WERI-Rb-1 (cell line): ENCODE results near the gene FOXP4.

Source experiments
- DNase-seq: peaks from one replicate; pipeline ENCODE4 v3.0.0-alpha.2; 2020
- H3K27ac ChIP-seq: fragments of 250-450 bp; sonication (Bioruptor Pico); 2 replicates; pipeline ENCODE4 v1.5.1; 2020; ENCODE audit warnings: mild to moderate bottlenecking, moderate library complexity
- H3K27me3 ChIP-seq: fragments of 250-450 bp; sonication (Bioruptor Pico); 2 replicates; pipeline ENCODE4 v1.5.1; 2021; ENCODE audit warnings: mild to moderate bottlenecking, low read depth, moderate library complexity; ENCODE audit not compliant: insufficient read depth, severe bottlenecking
- H3K36me3 ChIP-seq: fragments of 250-450 bp; sonication (Bioruptor Pico); 2 replicates; pipeline ENCODE4 v1.5.1; 2020; ENCODE audit warnings: mild to moderate bottlenecking, moderate library complexity
- H3K4me3 ChIP-seq: 2 replicates; pipeline ENCODE4 v1.5.1; 2011; ENCODE audit warnings: low read depth, mild to moderate bottlenecking, control low read depth, low read length
- H3K9me3 ChIP-seq: fragments of 250-450 bp; sonication (Bioruptor Pico); 2 replicates; pipeline ENCODE4 v1.5.1; 2021; ENCODE audit warnings: mild to moderate bottlenecking, moderate library complexity; ENCODE audit not compliant: severe bottlenecking
- TF ChIP-seq, protein P1 (sequence below): IDR thresholded peaks from 2 replicates; pipeline ENCODE4 v1.5.1; 2011; ENCODE audit warnings: low read depth, mild to moderate bottlenecking, control low read depth, inconsistent platforms, low read length

The FOXP4 gene

DNA sequence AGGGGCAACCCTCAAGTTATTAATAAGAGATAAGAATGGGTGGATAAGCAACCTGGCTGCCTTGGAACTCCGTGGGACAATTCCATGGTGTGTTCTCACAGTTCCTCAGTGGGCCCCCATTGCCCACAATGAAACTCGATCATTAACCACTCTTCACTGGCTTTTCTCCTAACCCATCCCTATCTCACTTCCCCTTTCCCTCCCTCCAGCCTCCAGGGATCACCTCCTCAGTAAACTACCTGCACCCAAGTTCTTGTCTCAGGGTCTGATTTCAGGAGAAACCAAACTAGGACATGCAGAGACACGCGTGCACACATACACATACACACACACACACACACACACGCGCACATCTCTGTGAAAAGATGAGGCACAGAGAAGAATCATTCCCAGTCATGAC, 37.7 kb upstream of the FOXP4 start:
- Histone ChIP-seq H3K9me3 (no peaks in the 10 kb centered on the region), H3K4me3 (no peak overlapping the region), H3K36me3 (no peaks in the 10 kb centered on the region), H3K27me3 (no peaks in the 10 kb centered on the region), H3K27ac (no peak overlapping the region)
- TF ChIP-seq, protein P1, sequence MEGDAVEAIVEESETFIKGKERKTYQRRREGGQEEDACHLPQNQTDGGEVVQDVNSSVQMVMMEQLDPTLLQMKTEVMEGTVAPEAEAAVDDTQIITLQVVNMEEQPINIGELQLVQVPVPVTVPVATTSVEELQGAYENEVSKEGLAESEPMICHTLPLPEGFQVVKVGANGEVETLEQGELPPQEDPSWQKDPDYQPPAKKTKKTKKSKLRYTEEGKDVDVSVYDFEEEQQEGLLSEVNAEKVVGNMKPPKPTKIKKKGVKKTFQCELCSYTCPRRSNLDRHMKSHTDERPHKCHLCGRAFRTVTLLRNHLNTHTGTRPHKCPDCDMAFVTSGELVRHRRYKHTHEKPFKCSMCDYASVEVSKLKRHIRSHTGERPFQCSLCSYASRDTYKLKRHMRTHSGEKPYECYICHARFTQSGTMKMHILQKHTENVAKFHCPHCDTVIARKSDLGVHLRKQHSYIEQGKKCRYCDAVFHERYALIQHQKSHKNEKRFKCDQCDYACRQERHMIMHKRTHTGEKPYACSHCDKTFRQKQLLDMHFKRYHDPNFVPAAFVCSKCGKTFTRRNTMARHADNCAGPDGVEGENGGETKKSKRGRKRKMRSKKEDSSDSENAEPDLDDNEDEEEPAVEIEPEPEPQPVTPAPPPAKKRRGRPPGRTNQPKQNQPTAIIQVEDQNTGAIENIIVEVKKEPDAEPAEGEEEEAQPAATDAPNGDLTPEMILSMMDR = no peak
- DNase-seq = no peak

DNA sequence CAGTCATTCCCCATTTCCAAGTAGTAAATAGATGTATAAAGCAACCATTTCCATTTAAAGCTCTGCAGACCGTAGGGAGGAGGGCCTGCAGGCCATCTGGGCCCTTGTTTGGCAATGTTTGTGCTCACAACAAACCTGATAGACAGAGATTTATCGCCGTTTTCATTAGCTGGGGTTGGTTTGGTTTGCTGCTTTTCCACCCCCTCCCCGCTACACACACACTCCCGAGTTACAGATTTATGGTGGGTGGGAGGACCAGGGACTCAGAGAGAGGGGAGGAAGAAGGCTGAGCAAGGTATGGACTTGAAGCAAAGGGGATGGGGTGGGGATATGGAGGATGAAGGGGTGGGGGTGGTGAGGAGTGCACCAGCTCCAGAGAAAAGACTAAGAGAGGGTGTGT, 36.6 kb upstream of the FOXP4 start:
- H3K4me3 ChIP-seq = no peak overlapping the region
- no peaks in the 10 kb centered on the region for H3K36me3 ChIP-seq
- no peaks in the 10 kb centered on the region for H3K9me3 ChIP-seq
- no peak for DNase-seq
- no peaks in the 10 kb centered on the region for H3K27me3 ChIP-seq
- TF ChIP-seq, protein P1 = no peak
- no peak overlapping the region for H3K27ac ChIP-seq

DNA sequence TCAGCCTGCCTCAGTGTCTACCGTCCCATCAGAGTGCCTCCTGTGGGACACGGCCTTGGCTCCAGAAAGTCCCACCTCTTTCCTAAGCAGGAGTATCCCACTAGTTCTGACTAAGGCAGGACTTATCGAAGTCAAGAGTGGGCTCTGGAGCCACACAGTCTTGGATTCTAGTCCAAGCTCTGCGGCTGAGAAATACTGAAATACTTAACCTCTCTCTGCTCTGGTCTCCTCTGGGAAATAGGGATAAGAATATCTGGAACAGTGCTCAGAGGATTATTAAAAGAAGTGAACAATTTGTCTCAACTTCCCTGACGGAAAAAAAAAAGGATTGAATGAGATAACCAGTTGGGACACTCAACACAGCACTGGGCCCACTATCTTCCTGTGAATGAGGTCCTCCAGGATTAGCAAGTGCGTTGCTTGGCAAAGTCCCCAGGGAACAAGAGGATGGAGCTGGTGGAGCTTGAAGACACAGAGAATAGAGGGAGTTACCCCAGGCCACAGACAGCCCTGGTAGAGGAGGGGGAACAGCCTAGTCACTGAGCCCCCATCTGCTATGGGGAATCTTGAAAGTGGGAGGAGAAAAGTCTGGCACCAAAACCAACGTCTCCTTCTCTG, 34.6 kb upstream of the FOXP4 start:
- Histone ChIP-seq H3K9me3 (no peaks in the 10 kb centered on the region), H3K4me3 (no peak overlapping the region), H3K27me3 (no peaks in the 10 kb centered on the region), H3K36me3 (no peaks in the 10 kb centered on the region), H3K27ac (no peak overlapping the region)
- TF ChIP-seq, protein P1 = no peak
- no peak for DNase-seq

DNA sequence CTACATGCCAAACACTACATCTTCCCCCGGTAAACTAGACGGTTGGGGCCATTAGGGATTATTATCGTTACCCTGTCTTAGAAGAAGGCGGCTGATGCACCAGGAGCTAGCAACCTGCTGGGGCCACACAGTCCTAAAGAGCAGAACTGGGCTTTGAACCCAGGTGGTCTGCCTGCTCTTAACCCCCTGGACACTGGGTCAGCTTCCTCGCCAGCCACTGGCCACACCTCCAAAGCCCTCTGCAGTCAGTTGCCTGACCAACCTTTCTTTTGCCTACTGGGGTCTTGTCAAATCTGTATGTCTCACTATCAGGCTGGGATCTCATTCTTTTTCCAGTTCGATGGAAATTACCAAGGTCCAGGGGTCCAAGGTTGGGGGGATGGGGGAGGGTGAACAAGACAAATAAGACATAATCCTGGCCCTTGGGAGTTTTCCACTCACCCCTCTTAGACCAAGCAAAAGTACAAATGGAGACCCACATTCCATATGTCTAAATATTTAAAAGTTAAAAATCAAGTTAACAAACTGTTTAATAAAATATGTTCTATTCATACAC, 34.0 kb upstream of the FOXP4 start:
- H3K27me3 ChIP-seq = no peaks in the 10 kb centered on the region
- TF ChIP-seq, protein P1 = no peak
- H3K27ac ChIP-seq = no peak overlapping the region
- DNase-seq = no peak
- no peak overlapping the region for H3K4me3 ChIP-seq
- no peaks in the 10 kb centered on the region for H3K36me3 ChIP-seq
- H3K9me3 ChIP-seq = no peaks in the 10 kb centered on the region

DNA sequence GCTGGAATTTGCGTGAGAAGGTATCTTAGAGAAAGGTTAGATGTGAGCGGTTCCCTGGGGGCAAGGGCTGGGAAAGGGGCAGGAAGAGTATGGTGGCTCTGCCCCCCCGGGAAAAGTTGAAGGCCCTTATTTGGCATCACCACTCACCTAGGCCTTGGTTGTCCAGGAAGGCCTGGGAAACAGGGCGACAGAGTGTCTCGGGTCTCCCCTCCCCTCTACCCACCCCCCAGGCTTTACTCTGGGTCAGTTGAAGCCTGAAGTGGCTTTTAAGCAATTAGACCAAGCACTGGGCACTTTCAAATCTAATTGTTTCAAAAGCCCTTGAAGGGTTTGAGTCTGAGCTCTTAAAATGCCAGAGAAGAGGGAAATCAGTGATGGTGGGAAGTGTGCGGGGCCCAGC, 30.2 kb upstream of the FOXP4 start:
- H3K27me3 ChIP-seq = no peaks in the 10 kb centered on the region
- TF ChIP-seq, protein P1 = no peak

GRCh38 chr6:41518118-41518517, 28.1 kb upstream of the FOXP4 start:
- H3K27me3 ChIP-seq = no peaks in the 10 kb centered on the region
- no peaks in the 10 kb centered on the region for H3K36me3 ChIP-seq
- no peaks in the 10 kb centered on the region for H3K9me3 ChIP-seq
- H3K27ac ChIP-seq = no peak overlapping the region
- no peak overlapping the region for H3K4me3 ChIP-seq
- no peak for DNase-seq
- TF ChIP-seq, protein P1 = no peak

More for the DNA sequence above, 30.2 kb upstream of the FOXP4 start:
- Histone ChIP-seq H3K4me3 (no peak overlapping the region), H3K27ac (no peak overlapping the region), H3K9me3 (no peaks in the 10 kb centered on the region), H3K36me3 (no peaks in the 10 kb centered on the region)
- no peak for DNase-seq
